Cortex of kidney (tissue), 1 donor: ENCODE results near the gene ARRB1.
"Not testable (repeated sequence)": the region's sequence is repeated elsewhere in the genome, so short reads cannot be mapped to it uniquely, and the experiment has no call there.

Experiments
- DNase-seq: peaks from one replicate; lab custom pipeline; 2025; lab: John Stamatoyannopoulos, UW

Gene ARRB1

GRCh38 chr11:75344186-75344585 is 7.3 kb downstream of the ARRB1 start:
- DNase-seq, result no peak

- DNase-seq, result no peak
Observed at GRCh38 chr11:75342966-75343870, 8.2 kb downstream of the ARRB1 start.

- DNase-seq, result no peak
Observed at GRCh38 chr11:75342231-75342918, 9.1 kb downstream of the ARRB1 start.

- DNase-seq, result no peak
Observed at GRCh38 chr11:75341612-75342011, 9.8 kb downstream of the ARRB1 start.

- DNase-seq, result no peak
Observed at GRCh38 chr11:75339685-75340409, 11.6 kb downstream of the ARRB1 start.

- no peak for DNase-seq
Observed at GRCh38 chr11:75338516-75339208, 12.8 kb downstream of the ARRB1 start.

GRCh38 chr11:75337195-75337654 is 14.2 kb downstream of the ARRB1 start:
- no peak for DNase-seq

- no peak for DNase-seq
Observed at GRCh38 chr11:75334976-75335375, 16.5 kb downstream of the ARRB1 start.

- DNase-seq, result no peak
Observed at GRCh38 chr11:75334402-75334891, 17.0 kb downstream of the ARRB1 start.

GRCh38 chr11:75333807-75334140 is 17.7 kb downstream of the ARRB1 start:
- no peak for DNase-seq

- DNase-seq, result no peak
Observed at GRCh38 chr11:75333022-75333806, 18.2 kb downstream of the ARRB1 start.

- DNase-seq, result not testable (repeated sequence)
Observed at GRCh38 chr11:75331761-75332160, 19.7 kb downstream of the ARRB1 start.

GRCh38 chr11:75331304-75331703 is 20.2 kb downstream of the ARRB1 start:
- DNase-seq, result not testable (repeated sequence)

GRCh38 chr11:75330886-75331285 is 20.6 kb downstream of the ARRB1 start:
- not testable (repeated sequence) for DNase-seq

GRCh38 chr11:75330291-75330690 is 21.2 kb downstream of the ARRB1 start:
- no peak for DNase-seq

- no peak for DNase-seq
Observed at GRCh38 chr11:75328426-75329277, 22.8 kb downstream of the ARRB1 start.

GRCh38 chr11:75326439-75326810 is 25.0 kb downstream of the ARRB1 start:
- no peak for DNase-seq

GRCh38 chr11:75325713-75326438 is 25.6 kb downstream of the ARRB1 start:
- DNase-seq, result no peak

GRCh38 chr11:75324740-75325139 is 26.7 kb downstream of the ARRB1 start:
- no peak for DNase-seq
